NCI-H2196 (cell line): Measurements from ENCODE around the gene DNAI2.
A peak's percentile ranks its signal among the peaks of the same experiment; 100 is the strongest.

Experiments
- DNase-seq: peaks from one replicate; lab custom pipeline; 2025; ENCODE audit not compliant: unreplicated experiment; lab: John Stamatoyannopoulos, UW

DNAI2 gene

GRCh38 chr17:74336307-74336706 is 62.3 kb downstream of the DNAI2 start:
- no peak for DNase-seq

GRCh38 chr17:74337834-74338500 is 63.9 kb downstream of the DNAI2 start:
- DNase-seq = peak; percentile 46

GRCh38 chr17:74339537-74340195 is 65.6 kb downstream of the DNAI2 start:
- DNase-seq = peak; percentile 17

- DNase-seq = no peak
Measured at GRCh38 chr17:74340470-74341023, 66.5 kb downstream of the DNAI2 start.

- no peak for DNase-seq
Measured at GRCh38 chr17:74342224-74342623, 68.2 kb downstream of the DNAI2 start.

- DNase-seq = no peak
Measured at GRCh38 chr17:74343121-74343520, 69.1 kb downstream of the DNAI2 start.

- DNase-seq = no peak
Measured at GRCh38 chr17:74343526-74344284, 69.7 kb downstream of the DNAI2 start.

GRCh38 chr17:74344658-74345057 is 70.6 kb downstream of the DNAI2 start:
- DNase-seq = no peak

GRCh38 chr17:74345433-74346241 is 71.6 kb downstream of the DNAI2 start:
- no peak for DNase-seq

- no peak for DNase-seq
Measured at GRCh38 chr17:74347646-74348045, 73.6 kb downstream of the DNAI2 start.

GRCh38 chr17:74349120-74349519 is 75.1 kb downstream of the DNAI2 start:
- DNase-seq = no peak

GRCh38 chr17:74350486-74350885 is 76.5 kb downstream of the DNAI2 start:
- DNase-seq = no peak

- no peak for DNase-seq
Measured at GRCh38 chr17:74351552-74352210, 77.6 kb downstream of the DNAI2 start.

GRCh38 chr17:74353446-74354060 is 79.5 kb downstream of the DNAI2 start:
- no peak for DNase-seq

- DNase-seq = no peak
Measured at GRCh38 chr17:74354123-74354522, 80.1 kb downstream of the DNAI2 start.

GRCh38 chr17:74354561-74354960 is 80.5 kb downstream of the DNAI2 start:
- DNase-seq = no peak

GRCh38 chr17:74355065-74355464 is 81.0 kb downstream of the DNAI2 start:
- no peak for DNase-seq

- DNase-seq = no peak
Measured at GRCh38 chr17:74356646-74357465, 82.8 kb downstream of the DNAI2 start.

- DNase-seq = no peak
Measured at GRCh38 chr17:74357466-74357809, 83.4 kb downstream of the DNAI2 start.
